ENCODE measurements around the gene RPAIN.
"Not testable (repeated sequence)": the region's sequence is repeated elsewhere in the genome, so short reads cannot be mapped to it uniquely, and the experiment has no call there.

RPAIN gene

GRCh38 chr17:5429191-5429887, 9.4 kb downstream of the RPAIN start:
- DNase-seq (ENCODE audit: low spot score): no peak

- no peak for DNase-seq (ENCODE audit: low spot score)
Observed at GRCh38 chr17:5430413-5430999, 10.5 kb downstream of the RPAIN start.

- not testable (repeated sequence) for DNase-seq (ENCODE audit: low spot score)
Observed at GRCh38 chr17:5431234-5431633, 11.3 kb downstream of the RPAIN start.

GRCh38 chr17:5431949-5432556, 12.1 kb downstream of the RPAIN start:
- no peak for DNase-seq (ENCODE audit: low spot score)

GRCh38 chr17:5434984-5435383, 15.0 kb downstream of the RPAIN start:
- DNase-seq (ENCODE audit: low spot score): no peak

GRCh38 chr17:5435781-5436315, 15.9 kb downstream of the RPAIN start:
- DNase-seq (ENCODE audit: low spot score): not testable (repeated sequence)

GRCh38 chr17:5437721-5438317, 17.8 kb downstream of the RPAIN start:
- DNase-seq (ENCODE audit: low spot score): no peak

GRCh38 chr17:5438716-5439445, 18.9 kb downstream of the RPAIN start, which contains the start of gene C1QBP:
TSS of gene C1QBP (minus strand) at chr17:5439155. CDS start at chr17:5439073, 82 bp downstream.
- DNase-seq (ENCODE audit: low spot score): peak; percentile 93

- DNase-seq (ENCODE audit: low spot score): no peak
Observed at GRCh38 chr17:5439446-5439764, 19.4 kb downstream of the RPAIN start.

- no peak for DNase-seq (ENCODE audit: low spot score)
Observed at GRCh38 chr17:5443728-5444127, 23.7 kb downstream of the RPAIN start.

GRCh38 chr17:5444209-5444608, 24.2 kb downstream of the RPAIN start:
- DNase-seq (ENCODE audit: low spot score): no peak

- DNase-seq (ENCODE audit: low spot score): no peak
Observed at GRCh38 chr17:5446786-5447185, 26.8 kb downstream of the RPAIN start.

GRCh38 chr17:5464717-5465507, 44.9 kb downstream of the RPAIN start:
- DNase-seq (ENCODE audit: low spot score): no peak

GRCh38 chr17:5466295-5466694, 46.3 kb downstream of the RPAIN start:
- DNase-seq (ENCODE audit: low spot score): no peak

- DNase-seq (ENCODE audit: low spot score): no peak
Observed at GRCh38 chr17:5467416-5467815, 47.4 kb downstream of the RPAIN start.

- peak; percentile 16 for DNase-seq (ENCODE audit: low spot score)
Observed at GRCh38 chr17:5468075-5468473, 48.1 kb downstream of the RPAIN start.

GRCh38 chr17:5472511-5472910, 52.5 kb downstream of the RPAIN start:
- no peak for DNase-seq (ENCODE audit: low spot score)

- no peak for DNase-seq (ENCODE audit: low spot score)
Observed at GRCh38 chr17:5473906-5474305, 53.9 kb downstream of the RPAIN start.

- DNase-seq (ENCODE audit: low spot score): no peak
Observed at GRCh38 chr17:5478992-5479391, 59.0 kb downstream of the RPAIN start.

GRCh38 chr17:5480962-5481361, 61.0 kb downstream of the RPAIN start:
- no peak for DNase-seq (ENCODE audit: low spot score)

GRCh38 chr17:5481451-5481850, 61.5 kb downstream of the RPAIN start:
- no peak for DNase-seq (ENCODE audit: low spot score)
